H1 (cell line): ENCODE data around the gene UBALD1. TPM values are rescaled to one million over a fixed set of nuclear protein-coding genes. Genes with fewer than 3 reads are reported as not detected.

ENCODE experiments used
- PHF8 ChIP-seq: fragments of 200-600 bp; sonication (generic); conservative IDR thresholded peaks from 2 replicates; pipeline ENCODE4 v1.7.1; 2012; ENCODE audit warnings: low read depth, mild to moderate bottlenecking, inconsistent platforms, low read length, moderate library complexity
- POLR2AphosphoS5 ChIP-seq: IDR thresholded peaks from 2 replicates; pipeline ENCODE4 v1.6.1; 2011; ENCODE audit warnings: low read depth, low read length
- RFX5 ChIP-seq: IDR thresholded peaks from 2 replicates; pipeline ENCODE4 v1.6.1; 2011; ENCODE audit warnings: low read depth, low read length, improper control_type of control experiment, borderline replicate concordance
- SRF ChIP-seq: IDR thresholded peaks from 2 replicates; pipeline ENCODE4 v1.6.1; 2011; ENCODE audit warnings: mild to moderate bottlenecking, low read depth, low read length, moderate library complexity
- TCF12 ChIP-seq: IDR thresholded peaks from 2 replicates; pipeline ENCODE4 v1.6.1; 2011; ENCODE audit warnings: low read depth, mild to moderate bottlenecking, low read length
- polyA plus RNA-seq, 7 experiments: library from polyadenylated mRNA; depleted of rRNA in 3 of 7; stranded (reverse) in 5 of 7; unstranded in 2 of 7; fragments of >200 nt in 5 of 7; fragments of 200-250 nt in 2 of 7; gene quantifications; 1 replicate in 5 of 7; 2 replicates in 1 of 7; 4 replicates in 1 of 7; pipeline versions ENCODE4 v1.2.1 to v1.2.3, GENCODE V29; 2011 to 2013; ENCODE audit warnings: missing spikeins in 2 of 7, mixed read lengths in 2 of 7
- total RNA-seq: library from RNA; stranded (reverse); fragmentation: NEBNext Ultra II Directional; extraction: Animal tissue kit (Norgen Biotek cat#: 25700); gene quantifications from 2 replicates; pipeline ENCODE4 v1.2.1, GENCODE V29; 2021
- TF ChIP-seq, protein P1 (sequence below): IDR thresholded peaks from 2 replicates; pipeline ENCODE4 v1.6.1; 2012; ENCODE audit warnings: inconsistent platforms
- TF ChIP-seq, protein P2 (sequence below): IDR thresholded peaks from 2 replicates; pipeline ENCODE4 v1.6.1; 2011; ENCODE audit warnings: low read depth, mild to moderate bottlenecking, low read length; ENCODE audit not compliant: insufficient read depth

Gene UBALD1
- total and polyA plus RNA-seq, 2 of the 8 experiments (the other 6 are each of a cell fraction or from before 2014, with no cell fraction given) = 28.6 to 62.0 TPM

DNA sequence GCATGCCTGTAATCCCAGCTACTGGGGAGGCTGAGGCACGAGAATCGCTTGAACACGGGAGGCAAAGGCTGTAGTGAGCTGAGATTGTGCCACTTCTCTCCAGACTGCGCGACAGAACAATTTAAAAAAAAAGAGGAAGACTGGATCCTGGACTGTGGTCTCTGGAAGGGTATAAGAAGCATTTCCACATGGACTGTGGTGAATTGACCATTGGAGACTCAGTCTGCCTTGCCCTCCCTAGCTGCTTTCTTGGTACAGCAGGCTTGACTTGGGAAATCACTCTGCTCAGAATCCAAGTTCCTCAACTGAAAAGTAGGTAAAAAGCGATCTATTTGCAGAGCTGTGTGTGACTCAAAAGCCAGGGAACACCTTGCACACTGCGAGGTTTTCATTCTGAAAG lies 8.9 kb upstream of the UBALD1 start (continued):
- TF ChIP-seq, protein P1, sequence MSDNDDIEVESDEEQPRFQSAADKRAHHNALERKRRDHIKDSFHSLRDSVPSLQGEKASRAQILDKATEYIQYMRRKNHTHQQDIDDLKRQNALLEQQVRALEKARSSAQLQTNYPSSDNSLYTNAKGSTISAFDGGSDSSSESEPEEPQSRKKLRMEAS = no peak
- TF ChIP-seq PHF8 (no peak), SRF (no peak), RFX5 (no peak), TCF12 (no peak), POLR2AphosphoS5 (no peak)
- TF ChIP-seq, protein P2, sequence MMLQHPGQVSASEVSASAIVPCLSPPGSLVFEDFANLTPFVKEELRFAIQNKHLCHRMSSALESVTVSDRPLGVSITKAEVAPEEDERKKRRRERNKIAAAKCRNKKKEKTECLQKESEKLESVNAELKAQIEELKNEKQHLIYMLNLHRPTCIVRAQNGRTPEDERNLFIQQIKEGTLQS = no peak
